ENCODE results near the gene NIN.

GRCh38 chr14:50792051-50792477 is 38.9 kb downstream of the NIN start:
- TF ChIP-seq POLR2A (IDR thresholded peaks at IDR 0.05) (no peak), CTCF (IDR thresholded peaks at IDR 0.05 in 4 of 5, conservative IDR thresholded peaks at IDR 0.05 in 1 of 5) (no peak)
